DMS53 treated with DMSO at 0.1 percent for 48 hours (cell line): ENCODE measurements around the gene TMEM128.
"Not testable (repeated sequence)": the region's sequence is repeated elsewhere in the genome, so short reads cannot be mapped to it uniquely, and the experiment has no call there.

Experiments used
- DNase-seq: peaks from one replicate; lab custom pipeline; 2025; ENCODE audit not compliant: unreplicated experiment; lab: John Stamatoyannopoulos, UW

The TMEM128 gene, protein sequence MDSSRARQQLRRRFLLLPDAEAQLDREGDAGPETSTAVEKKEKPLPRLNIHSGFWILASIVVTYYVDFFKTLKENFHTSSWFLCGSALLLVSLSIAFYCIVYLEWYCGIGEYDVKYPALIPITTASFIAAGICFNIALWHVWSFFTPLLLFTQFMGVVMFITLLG

GRCh38 chr4:4248029-4248884 lies at the start of gene TMEM128:
Gene TMEM128 (minus strand): TSS chr4:4248223. CDS start chr4:4248202, 21 bp downstream.
- peak; percentile 95 for DNase-seq

DNA sequence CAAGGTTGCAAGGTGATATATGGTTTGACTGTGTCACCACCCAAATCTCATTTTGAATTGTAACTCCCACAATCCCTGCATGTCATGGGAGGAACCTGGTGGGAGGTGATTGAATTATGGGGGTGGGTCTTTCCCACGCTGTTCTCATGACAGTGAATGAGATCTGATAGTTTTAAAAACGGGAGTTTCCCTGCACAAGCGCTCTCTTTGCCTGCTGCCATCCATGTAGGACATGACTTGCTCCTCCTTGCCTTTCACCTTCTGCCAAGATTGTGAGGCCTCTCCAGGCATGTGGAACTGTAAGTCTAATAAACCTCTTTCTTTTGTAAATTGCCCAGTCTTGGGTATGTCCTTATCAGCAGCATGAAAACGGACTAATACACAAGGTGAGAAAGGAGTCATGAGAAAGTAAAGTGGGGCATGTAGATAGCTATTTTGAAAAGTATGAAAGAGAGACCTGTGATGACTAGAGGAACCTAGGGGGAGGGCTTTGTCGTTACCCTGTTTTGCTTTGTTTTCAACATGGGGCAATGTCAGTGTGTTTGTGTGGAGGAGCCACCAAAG lies 48.3 kb upstream of the TMEM128 start:
- DNase-seq = no peak

DNA sequence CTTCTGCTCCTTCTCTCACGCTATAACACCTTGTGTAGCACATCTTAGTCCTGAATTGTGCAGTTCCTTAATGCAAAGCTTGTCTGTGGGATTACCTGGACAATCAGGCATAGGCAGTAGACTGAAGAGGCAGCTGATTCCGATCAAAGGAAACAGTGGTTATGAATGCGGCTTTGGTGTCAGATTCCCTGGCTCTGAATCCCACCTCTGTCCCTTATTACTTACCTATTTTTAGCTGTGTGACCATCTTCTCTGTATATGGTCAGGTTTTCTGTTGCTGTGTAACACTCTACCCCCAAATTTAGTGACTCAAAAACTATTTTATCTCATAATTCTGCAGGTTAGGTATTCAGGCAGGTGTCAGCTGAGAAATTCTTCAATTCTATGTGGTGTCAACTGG lies 45.3 kb upstream of the TMEM128 start:
- DNase-seq = no peak

- DNase-seq = peak; percentile 95
Observed at GRCh38 chr4:4289941-4290850, 42.2 kb upstream of the TMEM128 start, which contains the start of the genes LYAR and ZBTB49. Gene LYAR (minus strand): TSS chr4:4290154. CDS start chr4:4283742, 6,412 bp downstream. Gene ZBTB49 (plus strand): TSS chr4:4290251. CDS start chr4:4299946, 9,695 bp downstream.

DNA sequence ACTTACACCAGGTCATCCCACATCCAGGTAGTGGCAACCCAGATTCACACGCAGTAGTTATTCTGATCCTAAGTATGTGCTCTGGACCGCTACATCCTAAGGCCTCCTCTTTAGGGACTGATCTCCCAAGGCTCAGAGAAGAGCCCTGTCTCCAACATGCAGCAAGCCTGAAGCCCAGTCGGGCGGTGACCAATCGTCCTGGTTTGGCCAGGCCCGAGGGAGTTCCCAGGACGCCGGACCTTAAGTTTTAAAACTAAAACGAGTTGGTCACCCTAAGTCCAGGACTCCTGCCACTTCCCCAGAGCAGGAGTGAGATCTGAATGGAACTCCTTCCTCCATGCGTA lies 41.5 kb upstream of the TMEM128 start:
- DNase-seq = peak; percentile 47

DNA sequence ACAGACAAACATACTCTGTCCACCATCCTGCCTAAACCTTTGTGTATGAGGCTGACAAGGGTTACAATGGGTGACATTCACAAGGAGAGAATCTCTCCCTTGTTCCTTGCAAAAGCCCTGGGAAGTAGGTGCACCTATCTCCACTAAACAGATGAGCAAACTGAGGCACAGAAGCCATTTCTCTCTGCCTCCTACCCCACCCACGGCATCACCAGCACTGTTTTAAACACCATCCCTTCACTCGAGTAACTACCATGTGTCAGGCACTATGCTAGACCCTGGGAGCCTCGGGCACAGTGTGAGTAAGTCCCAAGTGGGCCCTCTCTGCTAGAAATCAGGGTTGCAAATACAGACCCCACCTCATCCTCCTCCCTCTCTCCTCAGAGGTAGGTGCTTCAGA lies 41.0 kb upstream of the TMEM128 start:
- no peak for DNase-seq

- no peak for DNase-seq
Observed at GRCh38 chr4:4288098-4288497, 40.1 kb upstream of the TMEM128 start.

DNA sequence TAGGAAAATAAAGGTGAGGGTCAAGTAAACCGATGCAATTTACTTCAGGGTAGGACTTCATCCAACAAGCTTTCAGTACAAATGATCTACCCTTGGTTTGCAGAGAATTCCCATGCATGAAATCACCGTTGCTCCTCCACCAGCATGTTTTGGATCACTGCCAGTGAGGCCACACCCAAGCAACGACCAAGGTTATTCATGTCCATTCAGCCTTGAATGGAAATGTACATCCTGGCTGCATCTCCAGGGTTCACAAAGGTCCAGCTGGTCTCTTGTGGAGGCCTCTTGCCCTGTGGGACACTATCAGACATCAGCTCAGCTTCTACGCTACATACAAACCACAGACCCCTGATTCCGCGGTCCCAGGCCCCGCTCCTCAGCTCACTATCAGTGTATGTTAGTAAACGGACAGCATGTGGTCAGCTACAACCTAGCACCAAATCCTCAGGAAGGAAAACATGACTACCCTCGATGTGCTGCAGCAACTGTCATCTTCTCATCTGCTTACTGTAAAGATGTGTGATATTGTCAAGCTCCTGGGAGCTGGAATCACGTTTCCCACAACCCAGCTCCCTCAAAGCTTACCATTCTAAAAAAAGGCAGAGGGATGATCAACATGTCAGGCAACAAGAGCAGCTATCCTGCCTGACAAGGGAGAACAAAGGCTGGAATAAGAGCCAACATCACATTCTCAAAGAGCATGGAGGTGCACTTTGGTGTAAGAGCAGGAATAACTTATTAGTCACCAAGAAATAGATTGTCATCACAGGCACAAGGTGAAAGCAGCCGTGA lies 37.0 kb upstream of the TMEM128 start:
- DNase-seq = no peak

GRCh38 chr4:4281787-4282186 lies 33.8 kb upstream of the TMEM128 start:
- no peak for DNase-seq

GRCh38 chr4:4277531-4277930 lies 29.5 kb upstream of the TMEM128 start:
- DNase-seq = no peak

- DNase-seq = no peak
Observed at GRCh38 chr4:4274226-4274625, 26.2 kb upstream of the TMEM128 start.

DNA sequence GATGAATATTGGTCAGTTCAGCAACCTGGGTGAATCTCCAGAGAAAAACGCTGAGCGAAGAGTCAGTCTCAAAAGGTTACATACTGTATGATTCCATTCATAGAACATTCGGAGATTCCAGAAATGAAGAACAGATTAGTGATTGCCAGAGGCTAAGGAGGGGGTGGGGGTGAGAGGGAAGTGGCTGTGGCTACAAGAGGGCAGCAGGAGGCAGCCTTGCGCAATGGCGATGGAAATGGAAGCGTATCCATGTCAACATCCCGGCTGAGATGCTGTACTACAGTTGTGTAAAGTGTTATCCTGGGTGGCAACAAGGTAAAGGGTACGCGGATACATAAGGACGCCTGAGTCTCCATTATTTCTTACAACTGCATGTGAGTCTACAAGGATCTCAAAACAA lies 23.9 kb upstream of the TMEM128 start:
- DNase-seq = no peak

GRCh38 chr4:4270529-4270928 lies 22.5 kb upstream of the TMEM128 start:
- no peak for DNase-seq

- DNase-seq = no peak
Observed at GRCh38 chr4:4269856-4270255, 21.8 kb upstream of the TMEM128 start.

GRCh38 chr4:4269331-4269731 lies 21.3 kb upstream of the TMEM128 start:
- DNase-seq = no peak

DNA sequence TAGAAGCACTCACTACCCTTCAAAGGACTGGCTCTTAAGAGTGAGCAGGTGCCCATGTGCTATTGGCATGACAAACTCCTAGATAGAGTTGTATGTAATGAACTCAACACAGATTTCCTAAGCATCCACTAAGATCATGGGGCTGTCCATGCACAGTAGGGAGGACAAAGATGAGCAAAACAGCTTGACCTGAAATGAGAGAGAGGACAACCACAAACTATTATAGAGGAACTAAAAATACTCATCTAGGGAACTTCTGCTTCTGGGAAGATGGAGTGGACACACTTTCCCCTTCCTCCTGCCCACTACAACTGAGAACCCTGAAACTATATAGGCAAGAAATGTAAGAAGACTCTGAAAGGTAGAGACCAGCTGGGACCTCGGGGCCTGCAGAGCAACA lies 20.8 kb upstream of the TMEM128 start:
- DNase-seq = no peak

DNA sequence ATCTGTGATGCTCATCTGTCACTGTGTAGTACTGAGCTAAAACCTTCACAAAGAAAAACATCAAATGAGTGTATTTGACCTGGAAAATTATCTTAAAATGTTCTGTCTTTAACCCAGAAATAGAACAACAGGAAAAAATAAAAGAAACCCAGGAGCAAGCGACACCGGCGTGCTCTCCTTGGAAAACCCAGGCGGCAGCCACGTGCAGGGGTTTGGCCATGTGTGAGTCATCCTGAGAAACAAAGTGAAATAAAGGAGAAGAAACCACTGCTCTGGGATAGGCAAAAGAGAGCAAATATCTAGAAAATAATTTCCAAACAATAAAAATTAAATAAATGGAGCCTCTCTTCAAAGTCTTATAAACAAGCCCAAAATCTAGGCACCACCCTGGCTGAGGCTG lies 20.0 kb upstream of the TMEM128 start:
- no peak for DNase-seq

GRCh38 chr4:4260185-4260751 lies 12.2 kb upstream of the TMEM128 start:
- DNase-seq = peak; percentile 42

DNA sequence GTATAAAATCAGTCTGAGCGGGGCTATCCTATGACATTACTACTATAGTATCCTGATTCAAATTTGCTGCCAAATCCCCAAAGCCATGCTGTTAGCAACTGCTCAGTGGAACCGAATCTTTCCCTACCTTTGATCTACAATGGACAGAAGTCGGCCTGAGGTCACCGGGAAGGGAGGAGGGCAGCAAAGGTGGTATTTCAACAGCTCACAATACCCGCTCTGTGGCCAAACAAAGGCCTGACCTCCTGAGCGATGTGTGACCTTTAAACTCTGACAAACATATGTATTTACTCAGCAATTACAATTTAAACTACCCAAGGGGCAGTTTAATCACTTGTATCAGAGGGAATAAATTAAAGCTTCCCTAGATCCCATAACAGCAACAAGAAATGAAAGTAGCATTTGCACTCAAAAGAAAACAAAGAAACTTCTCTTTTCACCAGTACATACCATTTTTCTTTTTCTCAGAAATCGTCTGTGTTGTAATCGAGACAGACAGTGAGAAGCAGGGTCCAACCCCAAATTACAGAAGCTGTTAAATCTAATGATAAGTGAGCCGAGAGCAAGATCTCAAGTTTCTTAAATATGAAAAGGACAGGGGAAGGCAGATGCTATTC lies 11.6 kb upstream of the TMEM128 start:
- no peak for DNase-seq

GRCh38 chr4:4257705-4258104 lies 9.7 kb upstream of the TMEM128 start:
- not testable (repeated sequence) for DNase-seq
